GM21786 (cell line): ENCODE results near the gene NEU1.
A peak's percentile ranks its signal among the peaks of the same experiment; 100 is the strongest.
"Not testable (repeated sequence)": the region's sequence is repeated elsewhere in the genome, so short reads cannot be mapped to it uniquely, and the experiment has no call there.

Source experiments
- ATAC-seq: cut with Tn5 transposase; IDR thresholded peaks from one replicate; pipeline ENCODE4 v1.9.1; 2021; ENCODE audit not compliant: unreplicated experiment

Gene NEU1

GRCh38 chr6:31862344-31863235 lies at the start of gene NEU1:
Gene NEU1 (minus strand): TSS chr6:31862821. CDS start chr6:31862776, 45 bp downstream.
- ATAC-seq = peak; percentile 92

GRCh38 chr6:31911826-31912585 lies 49.4 kb upstream of the NEU1 start:
- no peak for ATAC-seq

DNA sequence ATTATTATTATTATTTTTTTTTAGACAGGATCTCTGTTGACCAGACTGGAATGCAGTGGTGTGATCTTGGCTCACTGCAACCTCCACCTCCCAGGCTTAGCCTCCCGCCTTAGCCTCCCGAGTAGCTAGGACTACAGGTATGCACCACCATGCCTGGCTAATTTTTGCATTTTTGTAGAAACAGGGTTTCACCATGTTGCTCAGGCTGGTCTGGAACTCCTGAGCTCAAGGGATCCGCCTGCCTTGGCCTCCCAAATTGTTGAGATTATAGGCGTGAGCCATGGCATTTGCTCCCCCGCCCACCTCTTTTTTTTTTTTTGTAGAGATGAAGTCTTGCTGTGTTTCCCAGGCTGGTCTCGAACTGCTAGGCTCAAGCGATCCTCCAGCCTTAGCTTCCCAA lies 46.7 kb upstream of the NEU1 start:
- ATAC-seq = not testable (repeated sequence)

- ATAC-seq = no peak
These were observed 46.2 kb upstream of the NEU1 start for GRCh38 chr6:31908791-31909190.

DNA sequence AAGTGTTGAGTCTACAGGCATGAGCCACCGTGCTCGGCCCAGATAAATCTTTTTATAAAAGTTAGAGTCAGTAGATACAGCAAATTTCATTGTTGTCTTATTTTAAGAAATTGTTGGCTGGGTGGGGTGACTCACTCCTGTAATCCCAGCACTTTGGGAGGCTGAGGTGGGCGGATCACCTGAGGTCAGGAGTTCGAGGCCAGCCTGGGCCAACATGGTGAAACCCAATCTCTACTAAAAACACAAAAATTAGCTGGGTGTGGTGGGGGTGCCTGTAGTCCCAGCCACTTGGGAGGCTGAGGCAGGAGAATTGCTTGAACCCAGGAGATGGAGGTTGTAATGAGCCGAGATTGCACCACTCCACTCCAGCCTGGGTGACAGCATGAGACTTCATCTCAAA lies 45.6 kb upstream of the NEU1 start:
- not testable (repeated sequence) for ATAC-seq

- ATAC-seq = no peak
These were observed 44.7 kb upstream of the NEU1 start for GRCh38 chr6:31907158-31907813.

DNA sequence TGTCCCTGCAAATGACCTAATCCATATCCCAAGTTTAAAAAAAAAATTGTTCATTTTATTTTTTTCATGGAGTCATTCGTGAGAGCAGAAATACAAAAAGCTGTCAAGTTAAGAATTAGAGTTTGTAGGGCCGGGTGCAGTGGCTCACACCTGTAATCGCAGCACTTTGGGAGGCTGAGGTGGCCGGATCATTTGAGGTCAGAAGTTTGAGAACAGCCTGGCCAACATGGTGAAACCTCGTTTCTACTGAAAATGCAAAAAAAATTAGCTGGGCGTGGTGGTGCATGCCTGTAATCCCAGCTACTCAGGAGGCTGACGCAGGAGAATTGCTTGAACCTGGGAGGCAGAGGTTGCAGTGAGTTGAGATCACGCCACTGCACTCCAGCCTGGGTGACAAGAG lies 44.1 kb upstream of the NEU1 start:
- not testable (repeated sequence) for ATAC-seq

DNA sequence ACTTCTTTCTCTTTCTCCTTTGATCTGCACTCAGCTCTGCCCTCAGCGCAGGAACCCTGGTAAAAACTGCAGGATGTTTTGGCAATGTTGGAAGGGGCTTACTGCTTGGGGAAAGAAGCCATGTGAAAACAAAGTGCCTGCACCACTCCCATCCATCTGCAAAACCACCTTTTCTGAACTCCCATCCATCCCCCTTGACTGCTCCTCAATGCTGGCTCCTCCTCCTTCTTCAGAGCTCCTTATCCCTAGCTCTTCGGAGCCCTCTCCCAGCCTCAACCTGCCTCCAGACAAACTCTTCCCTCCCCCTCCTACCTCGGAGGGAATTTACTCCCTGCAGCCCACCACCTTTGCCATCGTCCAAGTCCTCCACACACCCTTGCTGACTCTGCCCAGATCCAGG lies 43.5 kb upstream of the NEU1 start:
- ATAC-seq = no peak

- ATAC-seq = no peak
These were observed 42.4 kb upstream of the NEU1 start for GRCh38 chr6:31905041-31905440.

- no peak for ATAC-seq
These were observed 41.3 kb upstream of the NEU1 start for GRCh38 chr6:31903957-31904356.

DNA sequence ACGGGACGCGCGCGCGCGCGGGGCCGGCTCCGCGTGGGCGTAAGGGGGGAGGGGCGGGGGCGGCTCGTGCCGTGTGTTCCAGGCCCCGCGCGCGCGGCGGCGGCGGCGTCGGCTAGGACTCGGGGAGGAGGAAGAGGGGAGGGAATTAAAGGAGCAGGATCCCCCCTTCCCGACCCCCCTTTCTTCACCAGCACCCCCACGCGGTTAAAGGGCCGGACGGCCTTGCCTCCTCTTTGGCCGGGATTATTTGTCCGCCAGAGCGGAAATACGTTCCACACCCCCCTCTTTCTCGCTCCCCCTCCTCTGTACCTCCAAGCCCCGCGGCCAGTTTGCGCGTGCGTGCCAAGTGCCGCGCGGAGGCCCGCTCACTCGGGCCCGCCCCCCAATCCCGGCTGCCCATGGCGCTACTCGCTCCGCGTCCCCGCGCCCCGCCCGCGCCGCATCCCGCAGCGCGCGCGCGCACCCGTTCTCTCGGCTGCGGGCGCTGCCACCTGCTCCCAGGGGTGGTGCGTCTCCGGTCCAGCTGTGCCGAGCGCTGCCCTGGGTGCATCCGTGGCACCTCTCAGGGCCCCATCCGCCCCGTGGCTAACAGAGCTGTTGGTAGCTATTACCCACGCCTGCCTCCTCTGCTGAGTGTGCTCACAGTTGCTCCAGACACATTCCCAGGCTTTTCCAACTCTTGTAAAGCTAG lies 39.5 kb upstream of the NEU1 start, which contains the start of gene ZBTB12:
TSS of gene ZBTB12 (minus strand) at position 134 of the 691 bp plus-strand sequence. CDS start 781 bp downstream, outside the sequence.
- ATAC-seq = peak; percentile 48

DNA sequence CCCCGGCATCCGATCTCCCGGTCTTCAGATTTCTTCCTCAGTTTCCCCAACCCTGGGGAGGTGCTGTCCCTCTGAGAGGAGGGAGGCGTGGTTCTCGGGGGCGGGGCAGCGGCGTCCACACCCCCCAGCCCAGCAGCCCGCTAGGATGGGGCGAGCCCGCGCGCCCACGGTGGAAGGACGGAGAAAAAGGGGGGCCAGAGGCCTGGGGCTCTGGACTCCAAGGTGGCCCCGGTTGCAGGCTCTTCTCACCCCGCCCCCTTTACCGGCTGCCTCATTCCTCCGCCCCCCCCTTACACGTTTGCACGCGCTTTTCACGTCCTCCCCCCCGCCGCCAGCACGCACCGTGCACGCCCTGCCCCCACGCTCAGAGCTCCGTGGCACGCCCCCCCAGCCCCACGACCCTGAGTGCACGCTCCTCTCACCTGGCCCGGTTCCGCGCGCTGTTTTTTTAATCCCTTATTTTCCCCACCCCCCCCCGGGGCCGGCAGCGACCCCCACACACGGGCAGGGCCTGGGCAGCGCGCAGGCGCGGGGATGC lies 38.9 kb upstream of the NEU1 start:
- no peak for ATAC-seq

- no peak for ATAC-seq
These were observed 38.3 kb upstream of the NEU1 start for GRCh38 chr6:31900917-31901414.

DNA sequence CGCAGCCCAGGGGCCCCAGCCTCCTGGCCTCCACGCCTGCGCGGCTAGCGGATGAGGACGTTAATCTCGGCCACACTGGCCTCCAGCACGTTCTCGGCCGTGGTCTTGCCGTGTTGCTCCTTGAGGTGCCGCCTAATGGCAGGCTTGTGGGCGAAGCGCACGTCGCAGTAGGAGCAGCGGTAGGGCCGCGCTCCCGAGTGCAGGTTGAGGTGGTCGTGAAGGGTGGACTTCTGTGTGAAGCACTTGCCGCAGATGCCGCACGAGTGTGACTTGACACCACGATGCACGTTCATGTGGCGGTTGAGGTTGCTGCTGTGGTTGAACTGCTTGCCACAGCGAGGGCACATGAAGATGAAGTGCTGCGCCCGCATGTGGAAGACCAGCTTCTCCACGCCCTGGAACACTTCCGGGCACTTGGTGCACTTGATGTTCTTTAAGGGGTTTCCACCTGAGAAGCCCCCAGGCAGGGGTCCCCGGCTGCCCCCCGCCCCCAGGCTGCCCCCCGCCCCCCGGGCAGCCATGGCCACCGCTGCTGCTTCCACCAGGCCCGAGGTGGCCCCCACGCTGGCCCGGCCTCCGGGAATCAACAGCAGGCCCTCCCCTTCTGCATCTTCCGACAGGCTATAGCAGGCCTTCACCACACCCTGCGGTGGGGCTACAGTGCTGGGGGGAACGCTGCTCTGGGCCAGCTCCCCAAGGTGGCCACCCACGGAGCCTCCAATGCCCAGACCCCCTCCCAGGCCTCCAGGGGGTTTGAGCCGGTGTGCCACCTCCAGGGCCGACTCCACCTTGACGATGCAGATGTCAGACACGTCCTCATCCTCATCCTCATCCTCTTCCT lies 37.5 kb upstream of the NEU1 start:
- ATAC-seq = no peak

- ATAC-seq = no peak
These were observed 36.6 kb upstream of the NEU1 start for GRCh38 chr6:31899215-31899614.

- ATAC-seq = no peak
These were observed 35.9 kb upstream of the NEU1 start for GRCh38 chr6:31898383-31899011.

- ATAC-seq = no peak
These were observed 35.2 kb upstream of the NEU1 start, which contains the start of gene EHMT2 for GRCh38 chr6:31897612-31898382. Gene EHMT2 (minus strand): TSS chr6:31897698. CDS start chr6:31897677, 21 bp downstream.
